Measurements from ENCODE around the gene GRIP2.

GRIP2 gene

DNA sequence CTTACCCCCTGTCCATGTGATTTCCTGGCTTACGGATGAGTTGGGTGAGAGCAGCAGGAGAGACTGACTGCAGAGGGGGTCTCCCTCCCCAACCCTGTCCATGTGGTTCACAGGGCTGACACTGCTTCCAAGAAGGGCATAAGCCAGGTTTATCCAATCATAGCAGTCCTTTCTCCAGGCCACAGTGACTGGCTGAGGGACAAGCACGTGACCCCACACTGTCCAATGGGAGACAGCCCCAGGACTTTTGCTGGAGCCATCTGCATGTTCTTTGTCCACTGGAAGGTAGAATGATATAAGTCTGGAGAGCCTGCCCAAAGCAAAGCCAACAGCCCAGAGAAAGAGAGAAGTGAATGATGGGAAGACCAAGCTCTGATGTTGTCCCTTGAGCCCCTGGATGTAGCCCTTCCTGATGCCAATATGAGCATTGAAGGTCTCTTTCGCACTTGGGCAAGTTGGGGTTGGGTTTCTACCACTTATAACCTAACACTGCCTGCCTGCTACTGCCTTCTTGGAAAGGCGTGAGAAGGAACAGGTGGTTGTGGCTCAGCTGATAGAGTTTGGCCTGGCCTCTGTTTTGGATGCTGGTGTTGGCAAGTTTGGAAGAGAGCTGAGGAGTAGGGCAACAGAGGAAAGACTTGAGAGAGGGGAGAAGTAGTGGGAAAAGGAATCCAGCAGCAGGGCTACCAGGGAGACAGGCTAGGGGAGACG is 41.3 kb upstream of the GRIP2 start:
- in situ Hi-C loops (cut with HindIII; ENCODE audit: low sequenced_read_pairs): no loop called here
- no peak for DNase-seq (ENCODE audit: low read depth)
- H3K4me3 ChIP-seq (ENCODE audit: low read depth, low read length): no peak overlapping the region
- TF ChIP-seq, protein P1, sequence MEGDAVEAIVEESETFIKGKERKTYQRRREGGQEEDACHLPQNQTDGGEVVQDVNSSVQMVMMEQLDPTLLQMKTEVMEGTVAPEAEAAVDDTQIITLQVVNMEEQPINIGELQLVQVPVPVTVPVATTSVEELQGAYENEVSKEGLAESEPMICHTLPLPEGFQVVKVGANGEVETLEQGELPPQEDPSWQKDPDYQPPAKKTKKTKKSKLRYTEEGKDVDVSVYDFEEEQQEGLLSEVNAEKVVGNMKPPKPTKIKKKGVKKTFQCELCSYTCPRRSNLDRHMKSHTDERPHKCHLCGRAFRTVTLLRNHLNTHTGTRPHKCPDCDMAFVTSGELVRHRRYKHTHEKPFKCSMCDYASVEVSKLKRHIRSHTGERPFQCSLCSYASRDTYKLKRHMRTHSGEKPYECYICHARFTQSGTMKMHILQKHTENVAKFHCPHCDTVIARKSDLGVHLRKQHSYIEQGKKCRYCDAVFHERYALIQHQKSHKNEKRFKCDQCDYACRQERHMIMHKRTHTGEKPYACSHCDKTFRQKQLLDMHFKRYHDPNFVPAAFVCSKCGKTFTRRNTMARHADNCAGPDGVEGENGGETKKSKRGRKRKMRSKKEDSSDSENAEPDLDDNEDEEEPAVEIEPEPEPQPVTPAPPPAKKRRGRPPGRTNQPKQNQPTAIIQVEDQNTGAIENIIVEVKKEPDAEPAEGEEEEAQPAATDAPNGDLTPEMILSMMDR (IDR thresholded peaks at IDR 0.05; ENCODE audit: low read depth, low read length, missing control alignments): no peak

DNA sequence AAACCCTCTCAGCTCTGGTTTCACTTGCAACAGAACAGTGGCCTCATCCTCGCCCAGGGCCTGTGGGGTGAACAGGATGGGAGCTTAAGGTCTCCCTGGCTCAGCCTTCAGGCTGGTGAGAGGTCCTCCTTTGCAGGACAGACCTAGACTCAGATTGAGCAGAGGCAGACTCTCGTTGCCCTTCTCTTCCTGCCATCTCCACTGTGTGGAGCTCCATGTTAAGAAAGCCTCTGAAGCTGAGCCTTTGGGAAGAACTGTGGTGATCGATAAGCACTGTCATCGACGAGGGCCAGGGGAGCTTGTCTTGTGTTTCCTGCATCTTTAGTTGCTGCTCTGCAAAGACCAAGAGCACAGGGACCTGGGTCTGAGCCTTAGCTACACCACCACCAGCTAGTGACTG is 37.8 kb upstream of the GRIP2 start:
- TF ChIP-seq, protein P1 (IDR thresholded peaks at IDR 0.05; ENCODE audit: low read depth, low read length, missing control alignments): no peak
- no peak overlapping the region for H3K4me3 ChIP-seq (ENCODE audit: low read depth, low read length)
- in situ Hi-C loops (cut with HindIII; ENCODE audit: low sequenced_read_pairs): no loop called here
- no peak for DNase-seq (ENCODE audit: low read depth)

DNA sequence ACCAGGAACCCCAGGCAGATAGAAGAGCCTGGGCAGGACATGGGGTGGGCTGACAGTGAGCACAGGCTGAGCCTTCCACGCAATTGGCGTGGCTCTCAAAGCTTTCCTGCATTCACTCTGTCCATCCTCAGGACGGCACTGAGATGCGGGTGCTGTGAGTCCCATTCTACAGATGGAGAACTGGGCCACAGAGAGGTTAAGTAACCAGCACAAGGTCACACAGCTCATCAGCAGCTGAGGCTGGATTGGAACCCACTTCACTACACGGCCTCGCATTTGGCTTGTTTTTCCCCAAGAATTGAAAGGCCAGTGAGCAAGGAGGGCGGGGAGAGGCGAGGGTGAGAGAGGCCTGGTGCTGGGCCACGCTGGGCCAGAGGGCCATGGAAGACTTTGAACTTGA is 36.0 kb upstream of the GRIP2 start:
- DNase-seq (ENCODE audit: low read depth): no peak
- in situ Hi-C loops (cut with HindIII; ENCODE audit: low sequenced_read_pairs): no loop called here
- TF ChIP-seq, protein P1 (IDR thresholded peaks at IDR 0.05; ENCODE audit: low read depth, low read length, missing control alignments): no peak
- H3K4me3 ChIP-seq (ENCODE audit: low read depth, low read length): no peak overlapping the region

DNA sequence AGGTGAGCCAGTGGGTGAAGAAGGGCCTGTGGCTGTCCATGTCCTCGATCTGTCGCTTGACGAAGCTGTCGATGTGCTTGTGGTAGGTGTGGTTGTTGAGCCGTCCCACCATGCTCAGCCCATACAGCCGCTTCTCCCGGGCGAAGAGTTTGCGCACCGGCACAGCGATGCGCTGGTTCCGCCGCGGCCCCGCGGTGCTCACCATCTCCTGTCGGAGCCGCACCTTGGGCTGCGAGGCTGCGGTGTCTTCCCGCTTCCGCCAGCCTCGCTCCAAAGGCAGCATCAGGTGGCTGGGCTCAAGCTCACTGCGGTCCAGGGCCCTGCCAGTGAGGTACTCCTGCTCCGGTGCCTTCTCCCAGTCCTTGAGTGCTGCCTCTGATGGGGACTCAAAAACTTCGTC is 34.0 kb upstream of the GRIP2 start:
- in situ Hi-C loops (cut with HindIII; ENCODE audit: low sequenced_read_pairs): no loop called here
- DNase-seq (ENCODE audit: low read depth): no peak
- no peak overlapping the region for H3K4me3 ChIP-seq (ENCODE audit: low read depth, low read length)
- TF ChIP-seq, protein P1 (IDR thresholded peaks at IDR 0.05; ENCODE audit: low read depth, low read length, missing control alignments): no peak

DNA sequence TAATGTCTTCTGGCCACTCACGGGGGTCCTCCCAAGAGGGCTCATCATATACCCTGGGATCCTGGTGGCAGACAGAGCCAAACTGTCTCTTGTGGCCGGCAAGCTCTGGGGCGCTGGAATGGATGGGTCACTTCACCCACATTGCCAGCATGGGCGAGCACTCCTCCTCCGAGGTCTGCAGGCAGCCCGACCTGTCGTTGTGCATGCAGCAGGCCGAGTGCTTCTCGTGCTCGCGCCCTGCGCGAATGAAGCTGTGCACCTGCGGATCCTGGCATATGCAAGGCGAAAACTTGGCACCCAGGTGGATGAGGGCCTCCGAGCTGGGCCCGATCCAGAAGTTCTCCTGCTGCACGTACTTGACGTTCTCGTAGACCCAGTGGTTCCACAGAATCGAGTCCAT is 33.6 kb upstream of the GRIP2 start:
- in situ Hi-C loops (cut with HindIII; ENCODE audit: low sequenced_read_pairs): no loop called here
- no peak overlapping the region for H3K4me3 ChIP-seq (ENCODE audit: low read depth, low read length)
- DNase-seq (ENCODE audit: low read depth): no peak
- TF ChIP-seq, protein P1 (IDR thresholded peaks at IDR 0.05; ENCODE audit: low read depth, low read length, missing control alignments): no peak

DNA sequence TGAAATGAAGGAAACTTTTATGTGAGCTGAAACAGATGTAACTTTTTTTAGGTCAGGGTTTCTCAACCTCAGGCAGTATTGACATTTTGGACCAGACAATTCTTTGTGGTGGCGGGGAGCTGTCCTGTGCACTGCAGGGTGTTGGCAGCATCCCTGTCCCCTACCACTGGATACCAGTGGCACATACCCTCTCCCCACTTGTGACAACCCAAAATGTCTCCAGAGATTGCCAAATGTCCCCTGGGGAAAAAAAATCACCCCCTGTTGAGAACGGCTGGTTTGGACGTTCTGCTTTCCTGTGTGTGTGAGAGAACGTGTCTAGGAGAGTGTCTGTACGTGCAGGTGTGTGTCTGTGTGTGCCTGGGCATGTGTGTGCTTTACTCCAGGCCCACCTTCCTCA is 30.7 kb upstream of the GRIP2 start:
- in situ Hi-C loops (cut with HindIII; ENCODE audit: low sequenced_read_pairs): no loop called here
- DNase-seq (ENCODE audit: low read depth): no peak
- TF ChIP-seq, protein P1 (IDR thresholded peaks at IDR 0.05; ENCODE audit: low read depth, low read length, missing control alignments): no peak
- H3K4me3 ChIP-seq (ENCODE audit: low read depth, low read length): no peak overlapping the region

Measured in astrocyte of the cerebellum (primary cell).